ENCODE results near the gene RBMS3.
"Not testable (repeated sequence)": the region's sequence is repeated elsewhere in the genome, so short reads cannot be mapped to it uniquely, and the experiment has no call there.

Gene RBMS3

GRCh38 chr3:29486096-29486495, 205.2 kb downstream of the RBMS3 start:
- no peak for DNase-seq

DNA sequence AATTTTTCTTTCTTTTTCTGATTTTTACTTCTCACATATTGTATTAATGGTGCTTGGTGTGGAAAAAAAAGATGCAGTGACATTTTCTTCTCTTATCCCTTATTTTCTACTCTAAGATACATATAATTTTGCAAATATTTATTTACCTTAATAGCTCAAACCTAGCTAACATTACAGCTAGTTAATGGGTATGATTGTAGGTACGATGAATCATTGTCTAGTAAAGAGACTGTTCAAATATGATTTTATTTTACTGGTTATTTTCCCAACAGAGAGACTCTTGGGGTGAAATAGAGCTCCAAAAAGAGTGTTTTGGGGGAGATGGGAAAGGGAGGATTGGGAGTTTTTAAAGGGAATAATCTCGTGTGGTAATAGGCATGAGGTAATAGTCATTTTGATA, 206.0 kb downstream of the RBMS3 start:
- DNase-seq: no peak

DNA sequence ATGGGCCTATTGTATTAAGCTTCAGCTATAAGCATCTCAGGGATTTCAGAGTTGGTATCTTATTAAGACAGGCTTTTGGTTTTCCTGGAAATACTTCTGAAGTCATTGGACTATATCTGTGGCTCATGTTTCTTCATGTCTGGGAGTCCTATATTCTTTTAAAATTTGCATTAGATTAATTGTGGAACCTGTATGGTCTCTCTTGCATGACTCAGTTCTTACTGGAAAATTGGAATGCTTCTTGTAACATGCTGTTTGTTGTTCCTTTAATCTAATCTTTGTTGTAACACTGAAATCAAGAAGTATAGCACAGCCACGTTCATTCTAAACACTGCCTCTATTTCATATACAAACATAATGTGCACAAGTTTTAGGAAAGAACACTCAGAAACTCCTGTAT, 208.1 kb downstream of the RBMS3 start:
- no peak for DNase-seq

DNA sequence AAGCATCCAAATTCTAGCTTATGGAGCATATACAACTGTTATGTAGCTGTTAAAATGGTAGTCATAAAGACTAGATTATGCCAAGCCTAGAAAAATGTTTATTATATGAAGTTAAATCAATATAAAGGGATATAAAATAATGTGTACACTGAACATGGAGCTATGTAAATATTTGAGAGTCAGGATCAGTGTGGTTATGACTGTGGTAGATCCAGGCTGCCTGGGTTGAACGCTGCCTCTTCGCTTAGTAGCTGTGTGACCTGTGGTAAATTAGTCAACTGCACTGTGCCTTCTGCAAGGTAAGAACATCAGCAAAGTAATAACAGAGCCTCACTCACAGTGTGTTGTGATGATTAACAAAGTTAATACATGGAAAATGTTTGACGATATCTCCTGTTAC, 212.2 kb downstream of the RBMS3 start:
- DNase-seq: no peak

GRCh38 chr3:29494305-29495036, 213.6 kb downstream of the RBMS3 start:
- no peak for DNase-seq

- DNase-seq: no peak
These were observed 216.4 kb downstream of the RBMS3 start for GRCh38 chr3:29497282-29497681.

GRCh38 chr3:29502771-29503170, 221.9 kb downstream of the RBMS3 start:
- DNase-seq: no peak

DNA sequence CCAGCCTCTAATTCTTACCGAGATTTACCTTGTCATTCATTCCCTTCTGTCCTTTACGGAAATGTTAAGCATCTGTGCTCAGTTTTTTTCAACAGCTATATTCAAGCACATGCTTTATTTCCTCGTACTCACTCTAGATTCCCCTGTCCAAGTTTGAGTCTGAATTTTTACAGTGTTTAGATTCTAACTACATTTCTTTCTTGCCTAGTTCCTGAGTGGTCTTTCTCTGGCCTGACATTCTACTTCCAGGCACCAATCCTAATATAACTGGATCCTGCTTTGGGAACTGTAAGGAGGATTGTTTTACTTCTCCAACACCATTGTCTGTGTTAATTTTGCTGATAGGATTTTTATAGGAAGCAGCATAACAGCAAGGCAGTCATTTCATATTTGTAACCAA, 222.4 kb downstream of the RBMS3 start:
- DNase-seq: no peak

DNA sequence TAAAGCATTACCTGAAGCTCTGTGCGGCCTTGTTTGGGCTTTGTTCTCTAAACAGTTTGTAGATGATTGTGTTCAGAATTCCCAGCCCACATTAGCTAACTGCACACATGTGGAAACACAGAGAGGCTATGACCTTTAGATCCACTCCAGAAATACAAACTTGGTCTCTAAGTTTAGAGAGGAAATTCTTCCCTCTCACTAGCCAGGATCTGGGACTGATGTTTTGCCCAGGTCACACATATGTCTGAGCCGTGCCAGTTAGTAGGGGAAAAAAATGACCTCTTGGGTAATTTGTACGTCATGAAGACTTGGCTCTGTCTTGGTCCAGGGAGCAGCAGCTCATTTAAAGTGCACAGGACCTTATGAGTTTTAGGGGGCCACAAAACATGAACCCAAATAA, 223.1 kb downstream of the RBMS3 start:
- DNase-seq: no peak

DNA sequence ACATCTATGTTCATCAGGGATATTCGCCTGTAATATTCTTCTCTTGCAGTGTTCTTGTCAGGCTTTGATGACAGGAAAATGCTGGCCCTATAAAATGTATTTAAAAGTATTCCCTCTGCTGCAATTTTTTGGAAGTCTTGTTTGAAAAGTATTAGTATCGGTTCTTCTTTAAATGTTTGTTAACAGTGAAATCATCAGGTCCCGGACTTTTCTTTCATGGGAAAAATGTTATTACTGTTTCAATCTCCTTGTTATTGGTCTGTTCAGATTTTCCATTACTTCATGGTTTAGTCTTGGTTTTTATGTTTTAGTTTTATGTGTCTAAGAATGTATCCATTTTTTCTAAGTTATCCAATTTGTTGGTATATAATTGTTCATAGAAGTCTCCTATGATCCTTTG, 225.6 kb downstream of the RBMS3 start:
- DNase-seq: no peak

DNA sequence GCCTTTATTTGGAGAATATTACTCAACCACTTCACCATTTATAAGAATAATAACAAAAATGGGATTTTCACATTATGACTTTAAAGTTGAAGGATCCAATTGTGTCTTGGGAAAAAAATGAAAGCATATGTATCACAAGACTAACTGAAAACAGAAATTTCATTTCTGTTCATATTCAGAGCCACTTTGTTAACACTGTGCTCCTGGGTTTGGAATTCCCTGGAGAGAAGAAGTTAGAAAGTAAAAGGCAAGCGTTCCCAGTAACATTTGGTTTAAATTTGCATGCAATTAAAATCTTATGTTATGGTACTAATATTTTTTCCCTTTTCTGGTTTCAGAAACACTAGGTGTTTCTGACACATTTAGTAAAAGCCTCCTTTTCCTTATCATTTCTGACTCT, 230.8 kb downstream of the RBMS3 start:
- no peak for DNase-seq

GRCh38 chr3:29512641-29513040, 231.8 kb downstream of the RBMS3 start:
- DNase-seq: no peak

DNA sequence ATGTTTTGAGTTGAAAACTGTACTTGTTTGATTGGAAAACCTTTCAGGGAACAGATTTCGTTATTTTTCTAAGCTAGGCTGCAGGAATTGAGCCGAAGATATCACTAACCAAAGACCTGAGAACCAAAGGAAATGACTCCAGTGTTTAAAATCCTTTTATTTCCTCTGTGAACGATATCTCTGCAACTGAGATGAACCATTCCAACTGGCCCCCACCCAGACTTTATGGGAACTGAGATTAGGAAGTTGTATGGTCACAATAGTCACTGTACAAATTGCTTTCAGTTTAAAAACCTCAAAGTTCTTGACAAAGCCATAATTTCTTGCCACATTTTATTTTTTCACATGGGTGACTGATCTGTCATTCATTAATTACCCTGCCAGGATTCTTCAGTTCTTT, 232.4 kb downstream of the RBMS3 start:
- DNase-seq: no peak

GRCh38 chr3:29514170-29514569, 233.3 kb downstream of the RBMS3 start:
- no peak for DNase-seq

GRCh38 chr3:29514912-29515311, 234.0 kb downstream of the RBMS3 start:
- no peak for DNase-seq

DNA sequence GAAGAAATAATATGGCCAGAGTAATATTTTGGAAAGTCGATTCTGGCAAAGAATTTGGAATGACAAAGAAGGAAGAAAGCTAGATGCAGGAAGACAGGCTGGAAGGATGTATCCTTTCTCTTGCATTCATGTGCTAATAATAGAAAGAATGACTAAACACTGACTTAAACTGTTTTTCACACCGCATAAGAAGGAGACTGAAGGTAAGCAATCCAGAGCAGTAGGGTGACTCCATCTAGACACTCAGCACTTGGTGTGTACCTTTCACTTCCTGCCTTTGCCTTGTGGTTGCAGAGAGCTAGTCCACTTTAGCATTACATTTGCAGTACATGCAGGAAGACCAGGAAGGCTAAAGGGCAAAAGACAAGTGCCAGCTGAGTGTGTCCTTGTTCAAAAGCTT, 234.6 kb downstream of the RBMS3 start:
- no peak for DNase-seq

DNA sequence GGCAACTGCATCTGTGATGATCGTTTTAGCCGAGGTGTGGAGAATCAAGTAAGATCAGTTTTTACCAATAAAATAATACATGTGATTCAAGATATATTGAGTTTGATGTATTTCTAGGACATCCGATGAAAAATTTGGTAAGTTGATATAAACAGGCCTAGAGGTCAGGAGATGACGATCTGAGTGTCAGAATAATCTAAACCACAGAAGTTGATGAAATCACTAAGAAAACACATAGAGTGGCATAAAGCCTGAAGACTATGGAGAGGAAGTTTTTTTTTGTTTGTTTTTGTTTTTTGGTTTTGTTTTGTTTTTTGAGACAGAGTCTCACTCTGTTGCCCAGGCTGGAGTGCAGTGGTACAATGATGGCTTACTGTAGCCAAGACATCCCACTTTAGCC, 235.3 kb downstream of the RBMS3 start:
- no peak for DNase-seq

- DNase-seq: no peak
These were observed 239.9 kb downstream of the RBMS3 start for GRCh38 chr3:29520764-29521163.

DNA sequence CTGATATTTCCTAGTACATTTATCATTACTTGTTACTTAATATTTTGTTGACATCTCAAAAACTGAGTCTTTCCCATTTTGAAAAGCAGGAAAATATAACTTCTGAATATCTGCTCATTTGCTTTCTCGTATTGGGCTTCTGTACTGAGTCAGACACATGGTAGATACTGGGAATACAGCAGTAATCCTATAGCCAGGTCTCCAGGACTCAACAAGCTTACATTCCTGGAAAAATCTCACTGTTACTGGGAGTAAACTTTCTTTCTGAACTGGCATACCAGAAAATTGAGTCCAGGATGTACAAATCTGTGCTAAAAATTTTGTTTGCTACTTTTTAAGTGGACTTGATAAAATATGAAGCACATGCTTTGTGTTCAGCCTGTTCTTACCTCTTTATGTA, 240.4 kb downstream of the RBMS3 start:
- no peak for DNase-seq

DNA sequence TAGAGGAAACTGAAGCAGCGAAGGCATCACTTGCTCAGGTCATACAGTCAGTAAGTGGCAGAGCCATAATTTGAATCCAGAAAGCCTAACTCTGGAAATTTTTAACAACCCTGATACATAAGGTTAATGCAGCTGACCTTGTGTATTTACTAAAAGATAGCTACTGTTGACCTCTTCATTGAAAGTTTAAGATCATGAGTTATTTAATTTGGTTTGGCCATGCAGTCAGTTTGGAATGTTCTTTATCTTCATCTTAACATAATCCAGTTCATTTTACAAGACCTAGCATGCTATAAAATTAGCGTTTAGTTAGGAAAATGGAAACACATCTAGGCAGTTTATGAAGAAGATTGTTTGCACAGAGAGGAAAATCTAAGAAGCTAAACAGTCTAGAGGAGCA, 240.9 kb downstream of the RBMS3 start:
- DNase-seq: no peak

- not testable (repeated sequence) for DNase-seq
These were observed 243.6 kb downstream of the RBMS3 start for GRCh38 chr3:29524433-29524832.

DNA sequence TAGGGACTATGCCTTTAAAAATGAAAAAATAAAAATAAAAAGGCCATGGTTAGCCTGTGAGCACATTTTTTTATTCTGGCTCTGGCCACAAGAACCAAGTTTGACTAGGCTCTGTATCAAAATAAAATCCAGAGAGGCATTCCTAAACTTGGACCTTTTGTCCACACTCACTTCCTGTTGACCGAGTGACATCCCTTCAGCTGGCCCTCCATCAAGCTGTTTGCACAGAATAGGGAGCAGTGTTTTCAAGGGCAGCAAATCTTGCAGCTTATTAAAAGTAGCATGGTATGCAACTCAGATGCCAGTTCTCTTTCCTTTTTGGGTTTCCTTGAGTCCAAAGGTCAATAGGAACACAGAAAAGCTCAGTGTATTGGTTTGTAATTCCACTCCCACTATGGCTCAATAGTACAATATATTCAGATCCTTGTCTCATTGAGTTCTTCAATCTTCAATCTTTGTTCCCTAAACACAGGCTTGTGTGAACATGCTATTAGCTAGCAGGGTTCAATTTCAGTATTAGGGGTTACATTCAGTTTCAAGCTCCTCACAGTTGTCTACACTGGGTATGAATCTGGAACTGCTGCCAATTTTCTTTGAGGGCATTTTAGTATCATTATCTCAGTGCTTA, 244.5 kb downstream of the RBMS3 start:
- DNase-seq: no peak

GRCh38 chr3:29527246-29527645, 246.4 kb downstream of the RBMS3 start:
- DNase-seq: no peak

DNA sequence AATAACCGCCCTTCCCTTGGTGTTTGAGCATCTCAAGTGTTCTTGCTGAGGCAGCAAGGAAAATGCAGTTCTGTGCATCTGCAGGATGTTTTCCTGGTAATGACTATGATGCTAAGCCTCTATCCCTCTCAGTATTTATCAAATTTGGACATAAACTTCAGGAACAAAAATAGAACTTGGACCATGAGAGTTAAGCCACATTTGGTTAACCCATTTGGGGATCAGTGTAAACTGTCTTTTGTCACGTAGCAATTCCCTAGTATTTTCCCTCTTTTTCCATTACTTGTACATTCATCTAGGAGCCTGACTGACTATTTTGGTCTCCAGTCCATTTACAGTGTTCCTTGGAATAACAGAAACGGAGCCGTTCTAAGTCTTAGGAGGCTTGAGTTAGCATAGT, 250.8 kb downstream of the RBMS3 start:
- no peak for DNase-seq

- no peak for DNase-seq
These were observed 251.6 kb downstream of the RBMS3 start for GRCh38 chr3:29532473-29532872.

Measured in C1 segment of cervical spinal cord (tissue), 14 donors.